Progenitor cell of endocrine pancreas (in vitro differentiated cells): ENCODE data around the gene MED25. TPM values are rescaled to one million over a fixed set of nuclear protein-coding genes. Genes with fewer than 3 reads are reported as not detected.

ENCODE experiments used
- DNase-seq: peaks from one replicate; pipeline ENCODE4 v3.0.0; 2021; ENCODE audit warnings: low spot score; ENCODE audit not compliant: unreplicated experiment
- H3K27ac Mint-ChIP-seq: 2 replicates; pipeline ENCODE4 v1.8.0; 2021; ENCODE audit warnings: mild to moderate bottlenecking, moderate library complexity, mixed read lengths
- H3K27me3 Mint-ChIP-seq: 2 replicates; pipeline ENCODE4 v1.8.0; 2021; ENCODE audit warnings: mixed read lengths
- H3K36me3 Mint-ChIP-seq: 2 replicates; pipeline ENCODE4 v1.8.0; 2022; ENCODE audit warnings: mixed read lengths; ENCODE audit not compliant: insufficient read depth
- H3K4me1 Mint-ChIP-seq: 2 replicates; pipeline ENCODE4 v1.8.0; 2021; ENCODE audit warnings: low read depth, mixed read lengths
- H3K4me3 Mint-ChIP-seq: 2 replicates; pipeline ENCODE4 v1.8.0; 2021; ENCODE audit warnings: low read depth, mild to moderate bottlenecking, moderate library complexity, mixed read lengths
- H3K9me3 Mint-ChIP-seq: 2 replicates; pipeline ENCODE4 v1.8.0; 2021; ENCODE audit warnings: low read depth, mixed read lengths
- total RNA-seq: library from RNA; stranded (reverse); gene quantifications from 2 replicates; pipeline ENCODE4 v1.2.1, GENCODE V29; 2021
- TF ChIP-seq, protein P1 (sequence below): fragments of 200-600 bp; sonication (generic); IDR thresholded peaks from one replicate; pipeline ENCODE4 v1.5.0; 2021; ENCODE audit warnings: antibody characterized with exemption, mild to moderate bottlenecking; ENCODE audit not compliant: unreplicated experiment

MED25 gene
- total RNA-seq, 1 donor from 2014 or later: 136 TPM

DNA sequence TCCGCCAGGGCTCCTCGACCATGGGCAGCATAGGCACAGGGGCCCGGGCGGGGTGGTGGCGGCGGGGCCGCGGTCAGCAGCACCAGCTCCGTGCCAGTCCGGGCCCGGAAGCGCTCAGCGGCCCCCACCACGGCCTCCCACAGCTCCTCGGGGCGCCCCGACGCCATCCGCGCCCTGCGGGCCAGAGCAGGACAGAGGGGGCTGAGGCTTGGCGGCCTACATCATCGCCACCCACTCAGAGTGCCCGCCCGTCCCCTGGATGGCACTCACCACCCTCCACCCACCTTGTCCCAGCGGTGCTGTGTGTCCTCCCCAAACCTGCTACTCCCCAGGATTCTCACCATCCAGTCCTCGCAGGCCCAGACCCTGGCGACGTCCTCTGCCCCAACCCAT, 55.0 kb downstream of the MED25 start:
- Mint-ChIP-seq H3K27me3 (no peaks in the 10 kb centered on the region), H3K9me3 (no peaks in the 10 kb centered on the region), H3K27ac (no peak overlapping the region), H3K4me1 (peaks cover 12% of the 10 kb centered on the region), H3K36me3 (peaks cover 3% of the 10 kb centered on the region), H3K4me3 (no peak overlapping the region)
- TF ChIP-seq, protein P1, sequence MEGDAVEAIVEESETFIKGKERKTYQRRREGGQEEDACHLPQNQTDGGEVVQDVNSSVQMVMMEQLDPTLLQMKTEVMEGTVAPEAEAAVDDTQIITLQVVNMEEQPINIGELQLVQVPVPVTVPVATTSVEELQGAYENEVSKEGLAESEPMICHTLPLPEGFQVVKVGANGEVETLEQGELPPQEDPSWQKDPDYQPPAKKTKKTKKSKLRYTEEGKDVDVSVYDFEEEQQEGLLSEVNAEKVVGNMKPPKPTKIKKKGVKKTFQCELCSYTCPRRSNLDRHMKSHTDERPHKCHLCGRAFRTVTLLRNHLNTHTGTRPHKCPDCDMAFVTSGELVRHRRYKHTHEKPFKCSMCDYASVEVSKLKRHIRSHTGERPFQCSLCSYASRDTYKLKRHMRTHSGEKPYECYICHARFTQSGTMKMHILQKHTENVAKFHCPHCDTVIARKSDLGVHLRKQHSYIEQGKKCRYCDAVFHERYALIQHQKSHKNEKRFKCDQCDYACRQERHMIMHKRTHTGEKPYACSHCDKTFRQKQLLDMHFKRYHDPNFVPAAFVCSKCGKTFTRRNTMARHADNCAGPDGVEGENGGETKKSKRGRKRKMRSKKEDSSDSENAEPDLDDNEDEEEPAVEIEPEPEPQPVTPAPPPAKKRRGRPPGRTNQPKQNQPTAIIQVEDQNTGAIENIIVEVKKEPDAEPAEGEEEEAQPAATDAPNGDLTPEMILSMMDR: no peak
- no peak for DNase-seq

DNA sequence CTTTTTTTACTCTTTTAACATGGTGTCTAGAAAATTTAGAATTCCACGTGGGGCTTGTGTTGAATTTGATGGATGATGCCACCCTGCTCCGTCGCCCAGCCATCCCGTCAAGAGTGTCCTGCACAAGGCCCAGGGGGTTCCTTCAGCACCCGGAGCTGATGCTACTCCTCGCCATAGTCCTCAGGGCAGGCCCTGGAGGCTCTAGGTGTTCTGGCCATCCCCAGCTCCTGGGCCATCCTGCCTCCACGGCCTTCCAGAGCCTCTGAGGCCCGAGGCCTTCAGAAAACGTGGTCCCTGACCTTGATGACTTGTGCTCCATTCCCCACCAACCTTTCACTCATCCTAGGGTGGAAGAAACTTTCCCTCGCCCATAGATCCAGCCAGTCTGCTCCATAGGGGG, 55.7 kb downstream of the MED25 start:
- H3K27me3 Mint-ChIP-seq: no peaks in the 10 kb centered on the region
- no peak overlapping the region for H3K27ac Mint-ChIP-seq
- no peak overlapping the region for H3K4me3 Mint-ChIP-seq
- H3K9me3 Mint-ChIP-seq: no peaks in the 10 kb centered on the region
- peaks cover 3% of the 10 kb centered on the region for H3K36me3 Mint-ChIP-seq
- peaks cover 17% of the 10 kb centered on the region for H3K4me1 Mint-ChIP-seq
- DNase-seq: no peak
- TF ChIP-seq, protein P1: no peak

DNA sequence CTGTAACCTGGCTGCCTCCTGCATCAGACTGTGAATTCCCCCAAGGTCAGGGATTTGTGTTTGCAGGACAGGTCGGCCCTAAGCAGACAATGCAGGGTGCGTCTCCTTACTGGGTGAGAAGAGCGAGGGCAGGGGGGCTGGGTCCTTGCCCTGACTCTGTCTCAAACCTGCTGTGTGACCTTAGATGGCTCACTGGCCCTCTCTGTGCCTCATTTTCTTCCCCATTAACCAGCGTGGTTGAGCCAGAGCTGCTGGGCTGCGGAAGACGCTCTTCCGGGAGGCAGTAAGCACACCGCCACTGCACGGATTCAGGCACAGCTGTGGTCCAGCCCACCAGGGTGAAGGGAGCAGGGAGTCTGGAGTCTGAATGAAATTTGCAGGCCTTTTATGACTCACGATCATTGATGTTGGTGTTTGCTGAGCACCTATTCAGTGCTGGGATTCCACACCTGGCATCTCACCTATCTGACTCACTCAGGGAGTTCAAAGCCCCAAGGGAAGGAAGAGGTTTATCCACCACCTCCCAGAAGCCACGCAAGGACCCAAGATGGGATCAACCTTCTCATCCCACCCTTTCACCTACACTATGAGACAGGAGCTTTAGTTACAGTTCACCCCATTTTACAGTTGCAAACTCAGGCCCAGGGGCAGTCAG, 56.5 kb downstream of the MED25 start:
- TF ChIP-seq, protein P1: no peak
- no peak overlapping the region for H3K4me3 Mint-ChIP-seq
- peaks cover 18% of the 10 kb centered on the region for H3K4me1 Mint-ChIP-seq
- H3K27ac Mint-ChIP-seq: no peak overlapping the region
- H3K36me3 Mint-ChIP-seq: peaks cover 6% of the 10 kb centered on the region
- H3K9me3 Mint-ChIP-seq: no peaks in the 10 kb centered on the region
- H3K27me3 Mint-ChIP-seq: no peaks in the 10 kb centered on the region
- DNase-seq: no peak

DNA sequence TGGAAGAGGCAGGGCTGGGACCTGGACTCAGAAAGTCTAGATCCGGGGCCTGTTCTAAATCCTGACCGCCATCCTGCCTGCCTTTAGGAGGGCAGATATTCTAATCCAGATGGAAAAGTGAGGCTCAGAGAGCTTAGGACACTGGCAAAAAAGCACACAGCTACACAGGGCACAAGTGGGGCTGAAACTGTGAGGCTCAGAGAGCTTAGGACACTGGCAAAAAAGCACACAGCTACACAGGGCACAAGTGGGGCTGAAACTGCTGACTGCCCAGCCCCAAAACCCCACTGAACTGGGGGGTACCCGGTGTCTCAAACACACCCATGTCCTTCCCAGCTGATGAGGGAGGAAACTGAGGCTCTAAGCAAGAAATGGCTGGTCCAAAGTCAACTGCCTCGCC, 57.1 kb downstream of the MED25 start:
- Mint-ChIP-seq H3K4me1 (peaks cover 18% of the 10 kb centered on the region), H3K36me3 (peaks cover 6% of the 10 kb centered on the region), H3K4me3 (no peak overlapping the region), H3K9me3 (no peaks in the 10 kb centered on the region), H3K27ac (no peak overlapping the region), H3K27me3 (no peaks in the 10 kb centered on the region)
- TF ChIP-seq, protein P1: no peak
- no peak for DNase-seq

DNA sequence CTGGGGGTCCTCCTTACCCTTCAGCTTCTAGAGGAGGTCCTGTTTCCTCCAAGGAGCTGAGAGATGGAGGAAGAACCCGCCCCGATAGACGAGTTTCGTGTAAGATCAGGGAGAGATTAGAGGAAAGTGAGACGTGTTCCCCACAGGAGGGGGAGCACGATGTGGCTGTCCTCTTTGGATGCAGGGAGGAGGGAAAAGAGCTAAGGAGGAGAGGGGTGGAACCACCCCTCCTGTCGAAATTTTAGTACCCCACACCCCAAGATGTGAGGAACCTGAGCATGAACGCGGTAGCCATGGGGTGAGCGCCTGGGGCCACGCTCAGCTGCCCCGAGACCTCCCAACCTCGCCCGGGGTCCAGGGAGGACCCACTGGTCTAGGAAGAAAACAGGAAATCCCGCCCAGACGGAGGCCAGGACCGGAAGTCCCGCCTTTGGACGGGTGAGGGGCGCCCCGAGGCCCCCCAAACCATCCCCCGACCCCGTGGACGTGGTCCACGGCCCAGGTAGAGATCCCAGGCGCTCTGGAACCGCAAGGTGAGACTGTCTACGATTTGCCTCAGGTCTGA, 57.9 kb downstream of the MED25 start:
- Mint-ChIP-seq H3K9me3 (no peaks in the 10 kb centered on the region), H3K27ac (no peak overlapping the region), H3K36me3 (peaks cover 6% of the 10 kb centered on the region), H3K27me3 (no peaks in the 10 kb centered on the region), H3K4me3 (no peak overlapping the region), H3K4me1 (peaks cover 14% of the 10 kb centered on the region)
- TF ChIP-seq, protein P1: no peak
- peak; percentile 41 for DNase-seq
